HG02610 (cell line): Measurements from ENCODE around the gene VCX2.
"Not testable (repeated sequence)": the region's sequence is repeated elsewhere in the genome, so short reads cannot be mapped to it uniquely, and the experiment has no call there.

Experiments used
- ATAC-seq: cut with Tn5 transposase; IDR thresholded peaks from one replicate; pipeline ENCODE4 v1.9.1; 2021; ENCODE audit warnings: mild to moderate bottlenecking, moderate library complexity; ENCODE audit not compliant: unreplicated experiment

The VCX2 gene

DNA sequence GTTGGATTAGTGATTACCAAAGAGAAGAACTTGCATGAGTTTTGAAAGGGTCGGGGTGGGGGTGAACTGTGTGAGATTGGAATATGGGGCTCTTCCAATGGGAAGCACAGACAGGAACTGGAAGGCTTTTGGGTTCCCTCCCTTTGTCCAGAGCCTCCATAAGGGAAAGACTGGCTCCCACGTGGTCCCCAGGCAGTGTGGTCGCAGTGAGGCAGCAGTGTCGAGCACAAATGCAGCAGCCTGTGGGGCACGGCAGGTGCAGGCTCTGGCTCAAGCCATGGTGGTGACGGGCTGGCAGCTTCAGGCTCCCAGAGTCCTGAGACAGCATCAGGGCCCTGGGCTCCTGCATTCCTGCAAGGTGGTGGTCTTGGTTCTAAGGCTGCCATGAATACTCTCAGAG, 45.5 kb downstream of the VCX2 start:
- no peak for ATAC-seq

- ATAC-seq = no peak
These were observed 48.5 kb downstream of the VCX2 start for GRCh38 chrX:8122538-8122937.

DNA sequence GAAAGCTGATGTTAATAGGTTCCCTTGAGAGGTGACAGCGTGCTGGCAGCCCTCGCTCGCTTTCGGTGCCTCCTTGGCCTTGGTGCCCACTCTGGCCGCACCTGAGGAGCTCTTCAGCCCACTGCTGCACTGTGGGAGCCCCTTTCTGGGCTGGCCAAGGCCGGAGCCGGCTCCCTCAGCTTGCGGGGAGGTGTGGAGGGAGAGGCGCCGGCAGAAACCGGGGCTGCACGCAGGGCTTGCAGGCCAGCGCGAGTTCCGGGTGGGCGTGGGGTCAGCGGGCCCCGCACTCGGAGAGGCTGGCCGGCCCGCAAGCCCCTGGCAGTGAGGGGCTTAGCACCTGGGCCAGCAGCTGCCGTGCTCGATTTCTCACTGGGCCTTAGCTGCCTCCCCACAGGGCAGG, 49.7 kb downstream of the VCX2 start:
- not testable (repeated sequence) for ATAC-seq
